Esophagus squamous epithelium (tissue), 5 donors: Measurements from ENCODE around the gene FGF14. TPM values are rescaled to one million over a fixed set of nuclear protein-coding genes. Genes with fewer than 3 reads are reported as not detected.

ENCODE experiments used
- DNase-seq: peaks from one replicate; lab custom pipeline; 2025; lab: John Stamatoyannopoulos, UW
- H3K27ac ChIP-seq, 4 donors: fragments of 200-600 bp; sonication (generic); one replicate each; pipeline ENCODE4 v1.5.1; 2016 to 2019; ENCODE audit warnings: mild to moderate bottlenecking in 1 of 4
- H3K27me3 ChIP-seq, 4 donors: fragments of 200-600 bp; sonication (generic); 1 replicate in 3 of 4; 2 replicates in 1 of 4; pipeline versions ENCODE4 v1.5.1 to v1.6.0; 2017 to 2021; ENCODE audit warnings: antibody characterized with exemption in 1 of 4
- H3K36me3 ChIP-seq, 3 donors: fragments of 200-600 bp; sonication (generic); one replicate each; pipeline ENCODE4 v1.5.1; 2016 to 2019
- H3K4me1 ChIP-seq, 3 donors: fragments of 200-600 bp; sonication (generic); one replicate each; pipeline ENCODE4 v1.5.1; 2017 to 2019
- H3K4me3 ChIP-seq, 4 donors: fragments of 200-600 bp; sonication (generic); 1 replicate in 3 of 4; 2 replicates in 1 of 4; pipeline ENCODE4 v1.5.1; 2016 to 2019; ENCODE audit warnings: mild to moderate bottlenecking in 2 of 4, moderate library complexity in 1 of 4
- H3K9me3 ChIP-seq, 3 donors: fragments of 200-600 bp; sonication (generic); one replicate each; pipeline ENCODE4 v1.5.1; 2016 to 2019
- POLR2A ChIP-seq, 4 donors: fragments of 450-650 bp; IDR thresholded peaks; one replicate each; pipeline ENCODE4 v1.6.1; 2017; ENCODE audit warnings: antibody characterized with exemption in 4 of 4, mild to moderate bottlenecking in 4 of 4, moderate library complexity in 3 of 4
- WGBS, 2 donors: methylation state at CpG; one replicate each; pipeline ENCODE4 v1.1.5; 2018; 5-methylcytosine and 5-hydroxymethylcytosine counted together
- intact Hi-C: fragments of 100-400 bp; cut with DNase I; formaldehyde crosslinking; loops from one replicate; pipeline ENCODE4 v1.15.0; 2022
- total RNA-seq, 4 donors: library from RNA; depleted of rRNA; stranded (reverse); fragments of >200 nt; gene quantifications; one replicate each; pipeline ENCODE4 v1.1.0, GENCODE V29; 2016
- TF ChIP-seq, protein P1 (sequence below), 6 experiments: fragments of 450-650 bp in 4 of 6; fragments of 200-600 bp in 2 of 6; sonication (generic) in 2 of 6; IDR thresholded peaks; one replicate each; pipeline ENCODE4 v1.5.1; 2016 to 2019; ENCODE audit warnings: antibody characterized with exemption in 6 of 6, mild to moderate bottlenecking in 4 of 6, moderate library complexity in 4 of 6
- donor health status: DM: yes; HTN: yes; CAD: no.

Gene FGF14
- total RNA-seq, 4 donors from 2014 or later: 0.11 to 4.2 (median 1.0) TPM

DNA sequence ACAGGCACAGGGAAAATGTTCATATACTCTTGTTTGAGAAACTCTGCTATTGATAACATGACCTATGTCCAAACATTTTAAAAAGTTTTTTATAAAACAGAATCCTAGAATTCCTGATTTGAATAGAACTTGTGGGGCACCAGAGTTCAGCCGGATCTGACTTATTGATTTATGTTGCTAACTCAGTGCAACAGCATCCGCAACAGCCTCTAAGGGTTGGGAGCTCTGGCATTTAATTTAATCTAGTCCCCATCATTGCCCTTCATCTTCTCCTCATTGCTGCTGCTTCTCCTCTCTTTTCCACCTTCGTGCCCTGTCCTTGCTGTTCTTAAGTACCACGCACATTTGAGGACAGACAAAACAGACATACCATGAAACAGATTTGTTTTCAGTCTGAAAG is 214.5 kb downstream of the FGF14 start:
- intact Hi-C loops: no loop called here
- no peaks in the 10 kb centered on the region for H3K9me3 ChIP-seq
- 74 to 98% methylated on average over 4 of the region's 4 CpGs for WGBS, 2 donors

DNA sequence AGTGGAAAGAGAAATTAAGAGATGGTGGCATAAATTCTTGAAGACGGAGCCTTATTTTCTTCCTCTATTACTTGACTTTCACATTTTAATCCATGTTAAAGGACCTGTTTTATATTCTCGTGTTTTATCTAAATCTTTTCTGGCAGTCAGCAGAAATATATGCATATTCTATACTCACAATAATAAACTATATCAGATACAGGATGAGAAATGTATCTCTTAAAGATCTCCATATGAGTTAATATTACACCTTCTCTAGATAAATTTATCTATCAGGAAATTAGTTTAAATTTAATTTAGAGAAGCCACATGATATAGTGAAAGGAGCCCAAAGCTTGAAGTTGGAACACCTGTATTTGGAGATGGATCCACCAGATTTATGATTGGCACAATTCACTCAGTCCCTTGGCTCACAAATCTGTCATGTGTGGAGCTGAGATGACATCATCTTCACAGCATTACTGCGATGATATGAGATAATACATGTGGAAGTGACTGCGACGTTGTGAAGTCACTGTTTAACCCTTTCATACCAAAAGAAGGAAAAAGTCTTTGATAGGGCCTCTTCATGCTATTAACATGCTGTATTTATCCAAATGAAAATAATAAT is 216.4 kb downstream of the FGF14 start:
- WGBS, 2 donors: 55 to 63% methylated on average over 5 of the region's 5 CpGs
- Histone ChIP-seq H3K27ac (no peak overlapping the region), H3K4me1 (peaks cover 0 to under 1% (median 0%) of the 10 kb centered on the region in 3 donors), H3K27me3 (no peaks in the 10 kb centered on the region), H3K9me3 (no peaks in the 10 kb centered on the region), H3K4me3 (no peak overlapping the region), H3K36me3 (no peaks in the 10 kb centered on the region)
- TF ChIP-seq, protein P1, sequence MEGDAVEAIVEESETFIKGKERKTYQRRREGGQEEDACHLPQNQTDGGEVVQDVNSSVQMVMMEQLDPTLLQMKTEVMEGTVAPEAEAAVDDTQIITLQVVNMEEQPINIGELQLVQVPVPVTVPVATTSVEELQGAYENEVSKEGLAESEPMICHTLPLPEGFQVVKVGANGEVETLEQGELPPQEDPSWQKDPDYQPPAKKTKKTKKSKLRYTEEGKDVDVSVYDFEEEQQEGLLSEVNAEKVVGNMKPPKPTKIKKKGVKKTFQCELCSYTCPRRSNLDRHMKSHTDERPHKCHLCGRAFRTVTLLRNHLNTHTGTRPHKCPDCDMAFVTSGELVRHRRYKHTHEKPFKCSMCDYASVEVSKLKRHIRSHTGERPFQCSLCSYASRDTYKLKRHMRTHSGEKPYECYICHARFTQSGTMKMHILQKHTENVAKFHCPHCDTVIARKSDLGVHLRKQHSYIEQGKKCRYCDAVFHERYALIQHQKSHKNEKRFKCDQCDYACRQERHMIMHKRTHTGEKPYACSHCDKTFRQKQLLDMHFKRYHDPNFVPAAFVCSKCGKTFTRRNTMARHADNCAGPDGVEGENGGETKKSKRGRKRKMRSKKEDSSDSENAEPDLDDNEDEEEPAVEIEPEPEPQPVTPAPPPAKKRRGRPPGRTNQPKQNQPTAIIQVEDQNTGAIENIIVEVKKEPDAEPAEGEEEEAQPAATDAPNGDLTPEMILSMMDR (IDR thresholded peaks at IDR 0.05): no peak
- no peak for TF ChIP-seq POLR2A (IDR thresholded peaks at IDR 0.05)
- intact Hi-C loops: no loop called here
- DNase-seq: no peak

More for the DNA sequence above, 214.5 kb downstream of the FGF14 start:
- DNase-seq: no peak
- peaks cover 0 to 18% (median 0%) of the 10 kb centered on the region in 3 donors for H3K4me1 ChIP-seq
- H3K36me3 ChIP-seq: no peaks in the 10 kb centered on the region
- no peak overlapping the region for H3K27ac ChIP-seq
- TF ChIP-seq, protein P1 (IDR thresholded peaks at IDR 0.05): no peak
- no peak for TF ChIP-seq POLR2A (IDR thresholded peaks at IDR 0.05)
- H3K4me3 ChIP-seq: no peak overlapping the region
- H3K27me3 ChIP-seq: no peaks in the 10 kb centered on the region

DNA sequence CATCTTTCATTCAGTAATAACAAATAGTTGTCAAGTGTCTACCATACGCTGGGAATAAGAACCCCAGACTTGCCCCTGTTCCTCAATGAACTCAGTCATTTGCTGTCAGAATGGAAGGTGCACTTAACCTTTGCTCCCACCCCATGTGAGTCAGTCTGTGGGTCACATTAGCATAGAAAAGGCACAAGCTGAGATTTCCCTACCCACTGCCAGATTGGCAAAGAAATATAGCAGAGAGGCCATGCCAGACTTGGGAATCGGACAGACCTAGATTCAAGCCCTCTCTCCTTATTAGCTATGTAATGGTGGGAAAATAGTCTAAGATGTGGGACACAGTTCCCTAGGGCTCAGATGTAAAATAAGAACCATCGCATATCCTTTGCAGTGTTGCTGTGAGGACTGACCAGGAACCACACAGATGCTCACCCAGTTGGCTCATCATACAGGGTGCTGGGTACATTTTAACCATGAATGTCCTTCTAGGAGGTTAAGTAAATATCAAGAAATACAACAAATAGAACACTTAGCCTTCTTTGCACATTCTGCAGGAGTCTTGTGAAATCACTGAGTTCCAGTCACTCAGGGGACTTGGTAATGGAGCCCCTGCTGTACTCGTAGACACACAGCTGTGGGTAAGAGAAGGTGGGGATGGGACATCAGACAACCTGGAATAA is 218.2 kb downstream of the FGF14 start:
- DNase-seq: no peak
- Histone ChIP-seq H3K27ac (no peak overlapping the region), H3K4me1 (no peaks in the 10 kb centered on the region), H3K9me3 (no peaks in the 10 kb centered on the region), H3K36me3 (no peaks in the 10 kb centered on the region), H3K27me3 (no peaks in the 10 kb centered on the region), H3K4me3 (no peak overlapping the region)
- 87 to 91% methylated on average over 4 of the region's 4 CpGs for WGBS, 2 donors
- no peak for TF ChIP-seq POLR2A (IDR thresholded peaks at IDR 0.05)
- TF ChIP-seq, protein P1 (IDR thresholded peaks at IDR 0.05): no peak
- intact Hi-C loops: no loop called here

DNA sequence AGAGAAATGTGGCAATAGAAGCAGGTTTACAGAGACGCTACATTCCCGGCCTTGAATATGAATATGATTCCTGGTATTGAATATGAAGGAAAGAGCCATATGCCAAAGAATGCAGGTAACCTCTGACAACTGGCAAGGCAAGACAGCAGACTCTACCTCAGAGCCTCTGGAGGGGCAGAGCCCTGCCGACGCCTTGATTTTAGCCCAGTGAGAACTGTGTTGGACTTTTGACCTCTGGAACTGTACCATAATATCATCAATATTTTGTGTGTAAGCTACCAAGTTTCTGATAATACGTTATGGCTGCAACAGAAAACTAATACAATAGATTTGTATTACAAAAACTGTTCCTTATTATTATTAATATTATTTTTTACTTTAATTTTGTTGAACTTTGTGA is 219.7 kb downstream of the FGF14 start:
- Histone ChIP-seq H3K36me3 (no peaks in the 10 kb centered on the region), H3K4me3 (no peak overlapping the region), H3K27me3 (no peaks in the 10 kb centered on the region), H3K4me1 (no peaks in the 10 kb centered on the region), H3K27ac (no peak overlapping the region), H3K9me3 (no peaks in the 10 kb centered on the region)
- no peak for DNase-seq
- intact Hi-C loops: no loop called here
- TF ChIP-seq POLR2A (IDR thresholded peaks at IDR 0.05): no peak
- TF ChIP-seq, protein P1 (IDR thresholded peaks at IDR 0.05): no peak
- WGBS, 2 donors: 82 to 90% methylated on average over 5 of the region's 5 CpGs

DNA sequence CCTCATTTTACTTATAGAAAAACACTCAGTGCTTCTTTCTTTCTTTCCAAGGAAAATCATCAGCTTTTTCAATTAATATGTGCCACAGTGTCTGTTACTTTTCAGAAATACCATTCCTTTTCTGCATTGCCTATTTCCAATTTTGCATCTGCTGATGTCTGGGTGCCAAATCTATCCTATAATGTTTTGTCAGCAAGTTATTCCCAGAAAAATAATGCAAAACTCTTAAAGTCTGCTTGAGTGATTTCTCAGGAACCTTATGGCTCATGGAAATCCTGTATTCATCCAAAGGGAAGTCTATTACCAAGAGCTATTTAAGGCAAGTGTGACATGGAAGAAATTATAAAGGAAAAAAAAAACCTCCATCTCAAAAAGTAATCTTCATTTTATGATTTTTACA is 224.4 kb downstream of the FGF14 start:
- intact Hi-C loops: no loop called here
- Histone ChIP-seq H3K36me3 (no peaks in the 10 kb centered on the region), H3K4me3 (no peak overlapping the region), H3K27ac (no peak overlapping the region), H3K4me1 (no peaks in the 10 kb centered on the region), H3K27me3 (no peaks in the 10 kb centered on the region), H3K9me3 (no peaks in the 10 kb centered on the region)
- TF ChIP-seq, protein P1 (IDR thresholded peaks at IDR 0.05): no peak
- no peak for TF ChIP-seq POLR2A (IDR thresholded peaks at IDR 0.05)
- no peak for DNase-seq
